Astrocyte of the cerebellum (primary cell): ENCODE data around the gene MOAP1.

ENCODE experiments used
- DNase-seq: peaks from one replicate; pipeline ENCODE4 v3.0.0-alpha.2; 2011; ENCODE audit warnings: low read depth
- H3K4me3 ChIP-seq: 2 replicates; pipeline ENCODE4 v1.5.1; 2011; ENCODE audit warnings: mild to moderate bottlenecking, low read depth, low read length, moderate library complexity
- in situ Hi-C: cut with HindIII; loops from 2 replicates; pipeline ENCODE4 v1.10.0; 2017; ENCODE audit warnings: low sequenced_read_pairs
- TF ChIP-seq, protein P1 (sequence below): IDR thresholded peaks from 2 replicates; pipeline ENCODE4 v1.5.1; 2012; ENCODE audit warnings: low read length, low read depth, moderate library complexity, mild to moderate bottlenecking; ENCODE audit errors: missing control alignments

MOAP1 gene

DNA sequence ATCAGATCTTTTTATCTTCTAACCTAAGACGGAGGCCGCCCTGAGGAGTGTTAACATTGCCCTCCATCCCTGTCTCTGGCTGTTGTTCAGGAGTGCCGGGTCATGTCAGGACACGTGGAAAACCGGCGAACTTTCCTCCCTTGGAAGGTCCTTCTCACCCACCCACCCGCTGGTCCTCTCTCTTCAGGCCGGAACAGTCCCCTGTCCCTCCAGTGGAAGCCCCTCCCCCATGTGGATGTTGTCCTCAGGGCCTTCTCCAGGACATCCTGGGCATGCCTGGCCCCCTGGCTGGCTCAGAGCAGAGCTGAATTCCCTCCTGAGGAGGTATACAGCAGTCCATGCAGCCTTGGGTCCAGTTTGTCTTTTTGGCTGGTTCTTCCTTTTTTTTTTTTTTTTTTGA is 48.7 kb downstream of the MOAP1 start:
- no peak for DNase-seq
- in situ Hi-C loops: loop anchor here (5.0 kb wide), 2 partner anchors 54 to 174 kb away; no protein-coding TSS in a partner anchor
- TF ChIP-seq, protein P1, sequence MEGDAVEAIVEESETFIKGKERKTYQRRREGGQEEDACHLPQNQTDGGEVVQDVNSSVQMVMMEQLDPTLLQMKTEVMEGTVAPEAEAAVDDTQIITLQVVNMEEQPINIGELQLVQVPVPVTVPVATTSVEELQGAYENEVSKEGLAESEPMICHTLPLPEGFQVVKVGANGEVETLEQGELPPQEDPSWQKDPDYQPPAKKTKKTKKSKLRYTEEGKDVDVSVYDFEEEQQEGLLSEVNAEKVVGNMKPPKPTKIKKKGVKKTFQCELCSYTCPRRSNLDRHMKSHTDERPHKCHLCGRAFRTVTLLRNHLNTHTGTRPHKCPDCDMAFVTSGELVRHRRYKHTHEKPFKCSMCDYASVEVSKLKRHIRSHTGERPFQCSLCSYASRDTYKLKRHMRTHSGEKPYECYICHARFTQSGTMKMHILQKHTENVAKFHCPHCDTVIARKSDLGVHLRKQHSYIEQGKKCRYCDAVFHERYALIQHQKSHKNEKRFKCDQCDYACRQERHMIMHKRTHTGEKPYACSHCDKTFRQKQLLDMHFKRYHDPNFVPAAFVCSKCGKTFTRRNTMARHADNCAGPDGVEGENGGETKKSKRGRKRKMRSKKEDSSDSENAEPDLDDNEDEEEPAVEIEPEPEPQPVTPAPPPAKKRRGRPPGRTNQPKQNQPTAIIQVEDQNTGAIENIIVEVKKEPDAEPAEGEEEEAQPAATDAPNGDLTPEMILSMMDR: no peak
- no peak overlapping the region for H3K4me3 ChIP-seq

DNA sequence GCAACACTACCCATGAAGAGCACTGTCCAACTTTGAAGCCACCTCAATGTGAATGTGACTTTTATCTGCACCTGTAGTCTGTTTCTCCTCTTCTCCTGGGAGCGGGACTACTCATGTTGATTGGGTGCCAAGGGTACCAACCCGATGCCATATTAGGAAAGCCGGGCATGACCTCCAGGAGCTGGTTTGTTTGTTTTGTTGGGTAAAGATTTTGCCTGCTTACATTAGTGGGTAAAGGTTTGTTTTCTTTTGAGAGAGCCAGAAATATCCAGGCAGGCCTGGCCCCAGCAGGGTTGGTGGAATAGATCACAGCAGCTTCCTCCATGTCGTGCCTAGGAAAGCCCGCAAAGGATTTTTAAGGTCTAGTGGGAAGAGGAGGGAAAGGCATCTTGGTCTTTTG is 49.3 kb downstream of the MOAP1 start:
- H3K4me3 ChIP-seq: no peak overlapping the region
- no peak for DNase-seq
- TF ChIP-seq, protein P1: no peak
- in situ Hi-C loops: loop anchor here (5.0 kb wide), 2 partner anchors 53 to 173 kb away; no protein-coding TSS in a partner anchor

DNA sequence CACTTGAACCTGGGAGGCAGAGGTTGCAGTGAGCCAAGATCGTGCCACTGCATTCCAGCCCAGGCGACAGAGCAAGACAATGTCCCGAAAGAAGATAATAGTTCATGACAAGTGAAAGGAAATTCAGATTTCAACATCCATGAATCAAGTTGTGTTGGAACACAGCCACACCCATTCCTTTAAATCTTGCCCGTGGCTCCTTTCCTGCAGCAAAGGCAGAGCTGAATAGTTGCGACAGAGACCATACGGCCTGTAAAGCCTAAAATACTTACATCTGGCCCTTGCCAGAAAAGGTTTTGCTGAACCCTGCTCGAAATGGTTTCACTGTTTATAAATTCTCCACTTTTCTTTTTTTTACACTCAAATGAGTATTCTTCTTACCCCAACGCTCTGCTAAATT is 51.2 kb downstream of the MOAP1 start:
- TF ChIP-seq, protein P1: no peak
- in situ Hi-C loops: no loop called here
- H3K4me3 ChIP-seq: no peak overlapping the region
- DNase-seq: no peak

DNA sequence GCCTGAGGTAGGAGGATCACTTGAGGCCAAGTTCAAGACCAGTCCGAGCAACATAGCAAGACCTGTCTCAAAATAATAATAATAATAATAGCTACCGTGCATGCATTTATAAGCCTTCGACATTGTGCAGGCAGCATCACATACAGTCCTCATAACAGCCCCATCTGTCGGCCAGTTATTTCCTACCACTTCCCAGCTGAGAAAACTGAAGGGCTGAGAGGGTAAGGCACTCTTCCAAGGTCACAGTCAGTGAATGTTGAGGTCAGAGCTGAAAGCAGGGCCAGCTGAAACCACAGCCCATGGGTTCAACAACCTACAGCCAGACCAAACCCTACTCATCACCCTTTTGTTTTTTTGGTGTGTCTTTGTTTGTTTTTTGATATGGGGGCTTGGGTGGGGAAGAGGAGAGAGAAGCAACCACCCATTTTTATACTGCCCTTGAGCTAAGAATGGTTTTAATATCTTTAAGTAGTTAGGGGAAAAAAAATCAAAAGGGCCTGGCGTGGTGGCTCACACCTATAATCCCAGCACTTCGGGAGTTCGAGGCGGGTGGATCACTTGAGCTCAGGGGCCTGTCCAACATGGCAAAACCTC is 52.1 kb downstream of the MOAP1 start:
- no peak for DNase-seq

More for the DNA sequence above, 52.1 kb downstream of the MOAP1 start:
- H3K4me3 ChIP-seq: no peak overlapping the region
- in situ Hi-C loops: no loop called here
- TF ChIP-seq, protein P1: peak; percentile 61
